HEK293 (cell line): ENCODE results near the gene TMIGD2.

Experiments
- BCL11A ChIP-seq: fragments of 450-650 bp; formaldehyde crosslinking; IDR thresholded peaks from 2 replicates; pipeline ENCODE4 v1.5.1; 2016; ENCODE audit warnings: low read depth, missing biosample characterization, missing genetic modification characterization
- EGR2 ChIP-seq: fragments of 450-650 bp; formaldehyde crosslinking; IDR thresholded peaks from 2 replicates; pipeline ENCODE4 v1.5.1; 2016; ENCODE audit warnings: low read depth, missing biosample characterization, missing genetic modification characterization
- GLIS1 ChIP-seq: fragments of 450-650 bp; formaldehyde crosslinking; IDR thresholded peaks from 2 replicates; pipeline ENCODE4 v1.5.1; 2016; ENCODE audit warnings: missing biosample characterization, missing genetic modification characterization
- KLF1 ChIP-seq: fragments of 450-650 bp; formaldehyde crosslinking; IDR thresholded peaks from 2 replicates; pipeline ENCODE4 v1.5.1; 2016; ENCODE audit warnings: missing biosample characterization, missing genetic modification characterization
- OSR2 ChIP-seq: fragments of 450-650 bp; formaldehyde crosslinking; IDR thresholded peaks from 2 replicates; pipeline ENCODE4 v1.5.1; 2016; ENCODE audit warnings: missing biosample characterization, missing genetic modification characterization
- PRDM1 ChIP-seq: fragments of 450-650 bp; formaldehyde crosslinking; IDR thresholded peaks from 2 replicates; pipeline ENCODE4; 2016; ENCODE audit warnings: missing biosample characterization, missing genetic modification characterization
- ZBTB1 ChIP-seq: fragments of 450-650 bp; formaldehyde crosslinking; IDR thresholded peaks from 2 replicates; pipeline ENCODE4 v1.5.1; 2016; ENCODE audit warnings: missing biosample characterization, missing genetic modification characterization
- ZBTB48 ChIP-seq: fragments of 450-650 bp; formaldehyde crosslinking; IDR thresholded peaks from 2 replicates; pipeline ENCODE4 v1.5.1; 2016; ENCODE audit warnings: missing biosample characterization, missing genetic modification characterization
- ZBTB7A ChIP-seq: fragments of 450-650 bp; formaldehyde crosslinking; IDR thresholded peaks from 2 replicates; pipeline ENCODE4 v1.5.1; 2016; ENCODE audit warnings: low read depth, missing biosample characterization, missing genetic modification characterization
- ZNF16 ChIP-seq: fragments of 450-650 bp; formaldehyde crosslinking; IDR thresholded peaks from 2 replicates; pipeline ENCODE4 v1.5.1; 2016; ENCODE audit warnings: low read depth, missing biosample characterization, missing genetic modification characterization
- ZNF2 ChIP-seq: fragments of 450-650 bp; formaldehyde crosslinking; IDR thresholded peaks from 2 replicates; pipeline ENCODE4 v1.5.1; 2016; ENCODE audit warnings: missing biosample characterization, missing genetic modification characterization
- ZNF239 ChIP-seq: fragments of 450-650 bp; formaldehyde crosslinking; IDR thresholded peaks from 2 replicates; pipeline ENCODE4 v1.5.1; 2016; ENCODE audit warnings: missing biosample characterization, missing genetic modification characterization
- ZNF24 ChIP-seq: fragments of 450-650 bp; formaldehyde crosslinking; IDR thresholded peaks from 2 replicates; pipeline ENCODE4 v1.5.1; 2016; ENCODE audit warnings: missing biosample characterization, missing genetic modification characterization
- ZNF423 ChIP-seq: fragments of 450-650 bp; formaldehyde crosslinking; IDR thresholded peaks from 2 replicates; pipeline ENCODE4 v1.5.1; 2016; ENCODE audit warnings: missing biosample characterization, missing genetic modification characterization
- ZNF426 ChIP-seq: fragments of 450-650 bp; formaldehyde crosslinking; IDR thresholded peaks from 2 replicates; pipeline ENCODE4 v1.5.1; 2017; ENCODE audit warnings: missing biosample characterization, missing genetic modification characterization, mild to moderate bottlenecking, inconsistent platforms, moderate library complexity
- ZNF501 ChIP-seq: fragments of 450-650 bp; formaldehyde crosslinking; IDR thresholded peaks from 2 replicates; pipeline ENCODE4 v1.5.1; 2016; ENCODE audit warnings: missing biosample characterization, missing genetic modification characterization
- ZNF610 ChIP-seq: fragments of 450-650 bp; formaldehyde crosslinking; IDR thresholded peaks from 2 replicates; pipeline ENCODE4 v1.5.1; 2016; ENCODE audit warnings: missing biosample characterization, missing genetic modification characterization, borderline replicate concordance
- ZNF623 ChIP-seq: fragments of 450-650 bp; formaldehyde crosslinking; IDR thresholded peaks from 2 replicates; pipeline ENCODE4 v1.5.1; 2016; ENCODE audit warnings: missing biosample characterization, missing genetic modification characterization
- ZNF624 ChIP-seq: fragments of 450-650 bp; formaldehyde crosslinking; IDR thresholded peaks from 2 replicates; pipeline ENCODE4 v1.5.1; 2017; ENCODE audit warnings: missing biosample characterization, missing genetic modification characterization
- ZNF654 ChIP-seq: fragments of 450-650 bp; formaldehyde crosslinking; IDR thresholded peaks from 2 replicates; pipeline ENCODE4 v1.5.1; 2016; ENCODE audit warnings: low read depth, missing biosample characterization, missing genetic modification characterization
- ZNF747 ChIP-seq: fragments of 450-650 bp; formaldehyde crosslinking; IDR thresholded peaks from 2 replicates; pipeline ENCODE4 v1.5.1; 2016; ENCODE audit warnings: missing biosample characterization, missing genetic modification characterization
- TF ChIP-seq, protein P1 (sequence below): fragments of 450-650 bp; formaldehyde crosslinking; IDR thresholded peaks from 2 replicates; pipeline ENCODE4 v1.5.1; 2016; ENCODE audit warnings: missing biosample characterization, missing genetic modification characterization
- TF ChIP-seq, protein P2 (sequence below): fragments of 450-650 bp; formaldehyde crosslinking; IDR thresholded peaks from 2 replicates; pipeline ENCODE4 v1.5.1; 2017; ENCODE audit warnings: missing biosample characterization, missing genetic modification characterization
- TF ChIP-seq, protein P3 (sequence below): fragments of 450-650 bp; formaldehyde crosslinking; optimal IDR thresholded peaks from 2 replicates; pipeline ENCODE3; 2016; ENCODE audit warnings: missing biosample characterization, mild to moderate bottlenecking, missing genetic modification characterization
- TF ChIP-seq, protein P4 (sequence below): IDR thresholded peaks from 2 replicates; pipeline ENCODE4 v1.6.1; 2011; ENCODE audit warnings: mild to moderate bottlenecking, low read depth, low read length, borderline replicate concordance
- TF ChIP-seq, protein P5 (sequence below): fragments of 450-650 bp; formaldehyde crosslinking; IDR thresholded peaks from 2 replicates; pipeline ENCODE4 v1.5.1; 2016; ENCODE audit warnings: missing biosample characterization, missing genetic modification characterization
- TF ChIP-seq, protein P6 (sequence below): fragments of 450-650 bp; formaldehyde crosslinking; IDR thresholded peaks from 2 replicates; pipeline ENCODE4 v1.5.1; 2016; ENCODE audit warnings: missing biosample characterization, missing genetic modification characterization
- TF ChIP-seq, protein P7 (sequence below): fragments of 450-650 bp; formaldehyde crosslinking; IDR thresholded peaks from 2 replicates; pipeline ENCODE4 v1.5.1; 2016; ENCODE audit warnings: missing biosample characterization, missing genetic modification characterization

TMIGD2 gene

DNA sequence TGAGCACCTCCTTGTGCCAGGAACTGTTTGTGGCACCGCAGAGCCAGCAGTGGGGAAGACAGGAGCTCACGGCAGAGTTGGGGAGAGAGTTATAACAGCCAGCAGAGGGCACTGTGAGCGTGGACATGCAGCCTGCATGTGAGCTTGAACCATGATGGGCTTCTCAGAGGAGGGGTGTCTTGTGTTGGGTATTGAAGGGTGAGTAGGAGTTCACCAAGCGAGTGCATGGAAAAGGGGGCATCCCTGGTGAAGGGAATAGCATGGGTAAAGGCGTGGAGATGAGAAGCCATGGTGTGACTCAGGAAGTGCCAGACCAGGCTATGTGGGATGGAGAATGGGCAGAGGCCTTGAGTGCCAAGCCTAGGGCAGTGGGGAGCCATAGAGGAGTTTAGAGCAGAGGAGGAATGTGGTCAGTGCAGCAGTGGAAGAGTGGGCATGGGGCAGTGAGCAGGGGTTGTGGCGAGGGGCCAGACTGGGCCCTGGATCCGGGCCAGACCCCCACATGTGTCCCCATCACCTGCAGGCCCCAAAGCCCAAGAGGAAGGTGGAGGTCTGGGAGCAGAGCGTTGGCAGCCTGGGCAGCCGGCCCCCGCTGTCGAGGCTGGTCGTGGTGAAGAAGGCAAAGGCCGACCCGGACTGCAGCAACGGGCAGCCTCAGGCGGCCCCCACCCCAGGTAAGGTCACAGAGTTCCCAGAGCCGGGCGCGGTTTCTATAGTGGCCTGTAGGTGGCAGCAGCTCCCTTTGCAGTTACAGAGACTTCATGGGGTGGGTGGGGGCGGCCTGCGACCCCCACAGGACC is 34.9 kb downstream of the TMIGD2 start (continued):
- TF ChIP-seq ZBTB48 (0 out of 2 replicates have a peak, but pooled peaks have one; percentile 15), ZNF654 (peak; percentile 99), ZNF426 (tag by site-specific recombination) (no peak), ZNF501 (tag by site-specific recombination) (no peak), ZBTB1 (tag by site-specific recombination) (no peak), ZNF610 (tag by site-specific recombination) (no peak), GLIS1 (peak; percentile 22; the same call in 1 of the 2 replicates), BCL11A (tag by site-specific recombination) (0 out of 2 replicates have a peak, but pooled peaks have one; percentile 18), OSR2 (tag by site-specific recombination) (no peak), ZNF623 (tag by site-specific recombination) (no peak), ZNF239 (tag by site-specific recombination) (no peak), ZNF24 (tag by site-specific recombination) (0 out of 2 replicates have a peak, but pooled peaks have one; percentile 30), ZNF747 (tag by site-specific recombination) (no peak), ZNF2 (tag by site-specific recombination) (peak; percentile 84), ZBTB7A (tag by site-specific recombination) (0 out of 2 replicates have a peak, but pooled peaks have one; percentile 46), KLF1 (peak; percentile 5; the same call in 1 of the 2 replicates), ZNF423 (tag by site-specific recombination) (no peak), PRDM1 (tag by site-specific recombination) (no peak), EGR2 (0 out of 2 replicates have a peak, but pooled peaks have one; percentile 5), ZNF624 (tag by site-specific recombination) (no peak), ZNF16 (tag by site-specific recombination) (peak; percentile 98)
- TF ChIP-seq, protein P1, sequence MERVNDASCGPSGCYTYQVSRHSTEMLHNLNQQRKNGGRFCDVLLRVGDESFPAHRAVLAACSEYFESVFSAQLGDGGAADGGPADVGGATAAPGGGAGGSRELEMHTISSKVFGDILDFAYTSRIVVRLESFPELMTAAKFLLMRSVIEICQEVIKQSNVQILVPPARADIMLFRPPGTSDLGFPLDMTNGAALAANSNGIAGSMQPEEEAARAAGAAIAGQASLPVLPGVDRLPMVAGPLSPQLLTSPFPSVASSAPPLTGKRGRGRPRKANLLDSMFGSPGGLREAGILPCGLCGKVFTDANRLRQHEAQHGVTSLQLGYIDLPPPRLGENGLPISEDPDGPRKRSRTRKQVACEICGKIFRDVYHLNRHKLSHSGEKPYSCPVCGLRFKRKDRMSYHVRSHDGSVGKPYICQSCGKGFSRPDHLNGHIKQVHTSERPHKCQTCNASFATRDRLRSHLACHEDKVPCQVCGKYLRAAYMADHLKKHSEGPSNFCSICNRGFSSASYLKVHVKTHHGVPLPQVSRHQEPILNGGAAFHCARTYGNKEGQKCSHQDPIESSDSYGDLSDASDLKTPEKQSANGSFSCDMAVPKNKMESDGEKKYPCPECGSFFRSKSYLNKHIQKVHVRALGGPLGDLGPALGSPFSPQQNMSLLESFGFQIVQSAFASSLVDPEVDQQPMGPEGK (tag by site-specific recombination): peak; percentile 96
- TF ChIP-seq, protein P2, sequence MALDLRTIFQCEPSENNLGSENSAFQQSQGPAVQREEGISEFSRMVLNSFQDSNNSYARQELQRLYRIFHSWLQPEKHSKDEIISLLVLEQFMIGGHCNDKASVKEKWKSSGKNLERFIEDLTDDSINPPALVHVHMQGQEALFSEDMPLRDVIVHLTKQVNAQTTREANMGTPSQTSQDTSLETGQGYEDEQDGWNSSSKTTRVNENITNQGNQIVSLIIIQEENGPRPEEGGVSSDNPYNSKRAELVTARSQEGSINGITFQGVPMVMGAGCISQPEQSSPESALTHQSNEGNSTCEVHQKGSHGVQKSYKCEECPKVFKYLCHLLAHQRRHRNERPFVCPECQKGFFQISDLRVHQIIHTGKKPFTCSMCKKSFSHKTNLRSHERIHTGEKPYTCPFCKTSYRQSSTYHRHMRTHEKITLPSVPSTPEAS (tag by site-specific recombination): 0 out of 2 replicates have a peak, but pooled peaks have one; percentile 7
- TF ChIP-seq, protein P3, sequence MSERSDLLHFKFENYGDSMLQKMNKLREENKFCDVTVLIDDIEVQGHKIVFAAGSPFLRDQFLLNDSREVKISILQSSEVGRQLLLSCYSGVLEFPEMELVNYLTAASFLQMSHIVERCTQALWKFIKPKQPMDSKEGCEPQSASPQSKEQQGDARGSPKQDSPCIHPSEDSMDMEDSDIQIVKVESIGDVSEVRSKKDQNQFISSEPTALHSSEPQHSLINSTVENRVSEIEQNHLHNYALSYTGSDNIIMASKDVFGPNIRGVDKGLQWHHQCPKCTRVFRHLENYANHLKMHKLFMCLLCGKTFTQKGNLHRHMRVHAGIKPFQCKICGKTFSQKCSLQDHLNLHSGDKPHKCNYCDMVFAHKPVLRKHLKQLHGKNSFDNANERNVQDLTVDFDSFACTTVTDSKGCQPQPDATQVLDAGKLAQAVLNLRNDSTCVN: peak; percentile 17
- TF ChIP-seq, protein P4, sequence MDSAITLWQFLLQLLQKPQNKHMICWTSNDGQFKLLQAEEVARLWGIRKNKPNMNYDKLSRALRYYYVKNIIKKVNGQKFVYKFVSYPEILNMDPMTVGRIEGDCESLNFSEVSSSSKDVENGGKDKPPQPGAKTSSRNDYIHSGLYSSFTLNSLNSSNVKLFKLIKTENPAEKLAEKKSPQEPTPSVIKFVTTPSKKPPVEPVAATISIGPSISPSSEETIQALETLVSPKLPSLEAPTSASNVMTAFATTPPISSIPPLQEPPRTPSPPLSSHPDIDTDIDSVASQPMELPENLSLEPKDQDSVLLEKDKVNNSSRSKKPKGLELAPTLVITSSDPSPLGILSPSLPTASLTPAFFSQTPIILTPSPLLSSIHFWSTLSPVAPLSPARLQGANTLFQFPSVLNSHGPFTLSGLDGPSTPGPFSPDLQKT: no peak
- TF ChIP-seq, protein P5, sequence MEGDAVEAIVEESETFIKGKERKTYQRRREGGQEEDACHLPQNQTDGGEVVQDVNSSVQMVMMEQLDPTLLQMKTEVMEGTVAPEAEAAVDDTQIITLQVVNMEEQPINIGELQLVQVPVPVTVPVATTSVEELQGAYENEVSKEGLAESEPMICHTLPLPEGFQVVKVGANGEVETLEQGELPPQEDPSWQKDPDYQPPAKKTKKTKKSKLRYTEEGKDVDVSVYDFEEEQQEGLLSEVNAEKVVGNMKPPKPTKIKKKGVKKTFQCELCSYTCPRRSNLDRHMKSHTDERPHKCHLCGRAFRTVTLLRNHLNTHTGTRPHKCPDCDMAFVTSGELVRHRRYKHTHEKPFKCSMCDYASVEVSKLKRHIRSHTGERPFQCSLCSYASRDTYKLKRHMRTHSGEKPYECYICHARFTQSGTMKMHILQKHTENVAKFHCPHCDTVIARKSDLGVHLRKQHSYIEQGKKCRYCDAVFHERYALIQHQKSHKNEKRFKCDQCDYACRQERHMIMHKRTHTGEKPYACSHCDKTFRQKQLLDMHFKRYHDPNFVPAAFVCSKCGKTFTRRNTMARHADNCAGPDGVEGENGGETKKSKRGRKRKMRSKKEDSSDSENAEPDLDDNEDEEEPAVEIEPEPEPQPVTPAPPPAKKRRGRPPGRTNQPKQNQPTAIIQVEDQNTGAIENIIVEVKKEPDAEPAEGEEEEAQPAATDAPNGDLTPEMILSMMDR (tag by site-specific recombination): peak; percentile 91
- TF ChIP-seq, protein P6, sequence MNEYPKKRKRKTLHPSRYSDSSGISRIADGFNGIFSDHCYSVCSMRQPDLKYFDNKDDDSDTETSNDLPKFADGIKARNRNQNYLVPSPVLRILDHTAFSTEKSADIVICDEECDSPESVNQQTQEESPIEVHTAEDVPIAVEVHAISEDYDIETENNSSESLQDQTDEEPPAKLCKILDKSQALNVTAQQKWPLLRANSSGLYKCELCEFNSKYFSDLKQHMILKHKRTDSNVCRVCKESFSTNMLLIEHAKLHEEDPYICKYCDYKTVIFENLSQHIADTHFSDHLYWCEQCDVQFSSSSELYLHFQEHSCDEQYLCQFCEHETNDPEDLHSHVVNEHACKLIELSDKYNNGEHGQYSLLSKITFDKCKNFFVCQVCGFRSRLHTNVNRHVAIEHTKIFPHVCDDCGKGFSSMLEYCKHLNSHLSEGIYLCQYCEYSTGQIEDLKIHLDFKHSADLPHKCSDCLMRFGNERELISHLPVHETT (tag by site-specific recombination): 0 out of 2 replicates have a peak, but pooled peaks have one; percentile 47
- TF ChIP-seq, protein P7, sequence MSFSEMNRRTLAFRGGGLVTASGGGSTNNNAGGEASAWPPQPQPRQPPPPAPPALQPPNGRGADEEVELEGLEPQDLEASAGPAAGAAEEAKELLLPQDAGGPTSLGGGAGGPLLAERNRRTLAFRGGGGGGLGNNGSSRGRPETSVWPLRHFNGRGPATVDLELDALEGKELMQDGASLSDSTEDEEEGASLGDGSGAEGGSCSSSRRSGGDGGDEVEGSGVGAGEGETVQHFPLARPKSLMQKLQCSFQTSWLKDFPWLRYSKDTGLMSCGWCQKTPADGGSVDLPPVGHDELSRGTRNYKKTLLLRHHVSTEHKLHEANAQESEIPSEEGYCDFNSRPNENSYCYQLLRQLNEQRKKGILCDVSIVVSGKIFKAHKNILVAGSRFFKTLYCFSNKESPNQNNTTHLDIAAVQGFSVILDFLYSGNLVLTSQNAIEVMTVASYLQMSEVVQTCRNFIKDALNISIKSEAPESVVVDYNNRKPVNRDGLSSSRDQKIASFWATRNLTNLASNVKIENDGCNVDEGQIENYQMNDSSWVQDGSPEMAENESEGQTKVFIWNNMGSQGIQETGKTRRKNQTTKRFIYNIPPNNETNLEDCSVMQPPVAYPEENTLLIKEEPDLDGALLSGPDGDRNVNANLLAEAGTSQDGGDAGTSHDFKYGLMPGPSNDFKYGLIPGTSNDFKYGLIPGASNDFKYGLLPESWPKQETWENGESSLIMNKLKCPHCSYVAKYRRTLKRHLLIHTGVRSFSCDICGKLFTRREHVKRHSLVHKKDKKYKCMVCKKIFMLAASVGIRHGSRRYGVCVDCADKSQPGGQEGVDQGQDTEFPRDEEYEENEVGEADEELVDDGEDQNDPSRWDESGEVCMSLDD (tag by site-specific recombination): peak; percentile 60; the same call in 1 of the 2 replicates
